Activated naive CD8-positive, alpha-beta T cell treated with anti-CD3 and anti-CD28 coated beads, Interleukin-2, amount 10 ng/mL, durations not matched to agents 7 days and 5 days (primary cell): ENCODE measurements around the gene MAPKAP1. TPM values are rescaled to one million over a fixed set of nuclear protein-coding genes. Genes with fewer than 3 reads are reported as not detected.

ENCODE experiments used
- ATAC-seq: fragments of 150-1000 bp; cut with Tn5 transposase; one replicate; pipeline ENCODE4 v1.10.0; 2021; ENCODE audit warnings: low read depth, moderate library complexity
- POLR2A ChIA-PET: fragments of 350-600 bp; sonication (Branson Sonifier 250); formaldehyde crosslinking; loops from one replicate; lab custom pipeline; 2021; ENCODE audit warnings: antibody characterized with exemption; lab: Charles Lee
- DNase-seq: peaks from one replicate; pipeline ENCODE4 v3.0.0; 2021
- H3K27ac Mint-ChIP-seq: one replicate; pipeline ENCODE4 v1.8.0; 2022; ENCODE audit warnings: mild to moderate bottlenecking, mixed read lengths
- H3K27me3 Mint-ChIP-seq: one replicate; pipeline ENCODE4 v1.8.0; 2022; ENCODE audit warnings: mild to moderate bottlenecking, moderate library complexity, mixed read lengths
- H3K36me3 Mint-ChIP-seq: one replicate; pipeline ENCODE4 v1.8.0; 2021; ENCODE audit warnings: mild to moderate bottlenecking, mixed read lengths
- H3K4me1 Mint-ChIP-seq: one replicate; pipeline ENCODE4 v1.8.0; 2021; ENCODE audit warnings: mixed read lengths
- H3K4me3 Mint-ChIP-seq: one replicate; pipeline ENCODE4 v1.8.0; 2022; ENCODE audit warnings: mild to moderate bottlenecking, moderate library complexity, mixed read lengths
- H3K9me3 Mint-ChIP-seq: one replicate; pipeline ENCODE4 v1.8.0; 2021; ENCODE audit warnings: mixed read lengths
- total RNA-seq, 2 experiments: library from RNA; stranded (reverse); gene quantifications; one replicate each; pipeline ENCODE4 v1.2.3, GENCODE V29; 2021

MAPKAP1 gene
- total RNA-seq, 2 experiments from 2014 or later = 48.2 to 51.5 TPM

DNA sequence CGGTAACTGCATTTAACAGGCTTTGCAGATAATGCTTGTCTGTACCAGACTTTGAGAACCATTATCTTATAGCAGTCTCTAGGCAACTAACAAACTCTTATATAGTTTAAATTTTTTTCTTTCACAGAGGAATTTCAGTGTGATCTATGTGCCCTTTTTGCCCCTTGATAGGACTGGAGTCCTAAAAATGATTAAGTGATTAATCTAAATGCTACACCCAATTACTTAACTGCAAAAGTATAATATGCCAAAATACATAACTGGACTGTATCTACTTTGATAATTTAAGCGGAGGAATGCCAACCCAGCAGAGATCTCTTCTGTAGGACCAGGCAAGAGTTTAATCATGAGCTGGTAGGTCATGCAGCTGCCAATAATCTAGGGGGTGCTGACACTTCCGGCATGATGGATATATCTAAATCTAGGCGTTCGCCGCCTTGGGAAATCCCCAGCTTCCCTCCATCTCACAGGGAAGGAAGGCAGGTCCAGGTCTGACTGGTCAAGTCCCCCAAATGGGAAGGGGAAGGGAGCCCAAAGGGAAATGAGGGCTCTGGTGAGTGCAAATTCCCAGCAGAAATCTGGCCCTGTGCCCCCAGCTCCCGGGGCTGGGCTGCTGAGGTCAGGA, 239.8 kb downstream of the MAPKAP1 start:
- Mint-ChIP-seq H3K27ac (no peak overlapping the region), H3K27me3 (no peaks in the 10 kb centered on the region), H3K4me3 (no peak overlapping the region), H3K36me3 (peaks cover 2% of the 10 kb centered on the region), H3K4me1 (peaks cover 2% of the 10 kb centered on the region), H3K9me3 (no peaks in the 10 kb centered on the region)
- POLR2A ChIA-PET = no interaction called here
- DNase-seq = no peak
- ATAC-seq = no peak

- H3K4me3 Mint-ChIP-seq = no peak overlapping the region
- ATAC-seq (no peak), DNase-seq (no peak)
- no peak overlapping the region for H3K27ac Mint-ChIP-seq
- no peaks in the 10 kb centered on the region for H3K9me3 Mint-ChIP-seq
- H3K36me3 Mint-ChIP-seq = peaks cover 3% of the 10 kb centered on the region
- peaks cover 2% of the 10 kb centered on the region for H3K4me1 Mint-ChIP-seq
- POLR2A ChIA-PET = no interaction called here
- no peaks in the 10 kb centered on the region for H3K27me3 Mint-ChIP-seq
Measured at GRCh38 chr9:125466411-125466810, 240.6 kb downstream of the MAPKAP1 start.

- POLR2A ChIA-PET = no interaction called here
Measured at GRCh38 chr9:125464591-125465385, 242.2 kb downstream of the MAPKAP1 start.

DNA sequence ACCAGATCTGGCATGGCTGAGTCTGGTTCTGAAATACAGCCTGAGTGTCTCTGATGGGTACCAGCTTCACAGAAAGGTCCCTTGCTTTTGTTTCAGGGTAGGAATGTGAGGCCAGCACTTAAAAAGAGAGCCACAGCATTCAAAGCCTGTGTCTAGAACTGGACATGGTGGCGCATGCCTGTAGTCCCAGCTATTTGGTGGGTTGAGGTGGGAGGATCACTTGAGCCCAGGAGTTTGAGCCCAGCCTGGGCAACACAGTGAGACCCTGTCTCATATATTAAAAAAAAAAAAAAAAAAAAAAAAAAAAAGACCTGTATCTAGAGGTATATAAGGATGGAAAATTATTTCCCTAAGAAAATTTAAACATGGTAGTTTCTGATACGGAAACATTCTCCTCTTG, 243.1 kb downstream of the MAPKAP1 start:
- Mint-ChIP-seq H3K27ac (no peak overlapping the region), H3K9me3 (no peaks in the 10 kb centered on the region), H3K27me3 (no peaks in the 10 kb centered on the region), H3K4me1 (peaks cover 2% of the 10 kb centered on the region), H3K4me3 (no peak overlapping the region), H3K36me3 (peaks cover 8% of the 10 kb centered on the region)
- no peak for ATAC-seq
- POLR2A ChIA-PET = no interaction called here
- no peak for DNase-seq

More at GRCh38 chr9:125464591-125465385, 242.2 kb downstream of the MAPKAP1 start:
- ATAC-seq = no peak
- Mint-ChIP-seq H3K4me1 (peaks cover 2% of the 10 kb centered on the region), H3K36me3 (peaks cover 8% of the 10 kb centered on the region), H3K9me3 (no peaks in the 10 kb centered on the region), H3K4me3 (no peak overlapping the region), H3K27me3 (no peaks in the 10 kb centered on the region), H3K27ac (no peak overlapping the region)
- DNase-seq = no peak

- DNase-seq = no peak
- H3K27ac Mint-ChIP-seq = no peak overlapping the region
- POLR2A ChIA-PET = no interaction called here
- ATAC-seq = no peak
- peaks cover 2% of the 10 kb centered on the region for H3K4me1 Mint-ChIP-seq
- peaks cover 14% of the 10 kb centered on the region for H3K36me3 Mint-ChIP-seq
- no peaks in the 10 kb centered on the region for H3K27me3 Mint-ChIP-seq
- H3K4me3 Mint-ChIP-seq = no peak overlapping the region
- peaks cover under 1% of the 10 kb centered on the region for H3K9me3 Mint-ChIP-seq
Measured at GRCh38 chr9:125462861-125463291, 244.1 kb downstream of the MAPKAP1 start.

- Mint-ChIP-seq H3K4me3 (no peak overlapping the region), H3K27me3 (no peaks in the 10 kb centered on the region)
Measured at GRCh38 chr9:125461636-125462190, 245.3 kb downstream of the MAPKAP1 start.

GRCh38 chr9:125460883-125461635, 245.9 kb downstream of the MAPKAP1 start:
- DNase-seq (no peak), ATAC-seq (no peak)
- Mint-ChIP-seq H3K9me3 (peaks cover 12% of the 10 kb centered on the region), H3K4me1 (peaks cover 2% of the 10 kb centered on the region), H3K27me3 (no peaks in the 10 kb centered on the region), H3K27ac (no peak overlapping the region), H3K36me3 (peaks cover 29% of the 10 kb centered on the region), H3K4me3 (no peak overlapping the region)
- POLR2A ChIA-PET = no interaction called here

More at GRCh38 chr9:125461636-125462190, 245.3 kb downstream of the MAPKAP1 start:
- Mint-ChIP-seq H3K27ac (no peak overlapping the region), H3K4me1 (peaks cover 2% of the 10 kb centered on the region), H3K9me3 (peaks cover 6% of the 10 kb centered on the region), H3K36me3 (peaks cover 22% of the 10 kb centered on the region)
- DNase-seq (no peak), ATAC-seq (no peak)
- POLR2A ChIA-PET = no interaction called here

DNA sequence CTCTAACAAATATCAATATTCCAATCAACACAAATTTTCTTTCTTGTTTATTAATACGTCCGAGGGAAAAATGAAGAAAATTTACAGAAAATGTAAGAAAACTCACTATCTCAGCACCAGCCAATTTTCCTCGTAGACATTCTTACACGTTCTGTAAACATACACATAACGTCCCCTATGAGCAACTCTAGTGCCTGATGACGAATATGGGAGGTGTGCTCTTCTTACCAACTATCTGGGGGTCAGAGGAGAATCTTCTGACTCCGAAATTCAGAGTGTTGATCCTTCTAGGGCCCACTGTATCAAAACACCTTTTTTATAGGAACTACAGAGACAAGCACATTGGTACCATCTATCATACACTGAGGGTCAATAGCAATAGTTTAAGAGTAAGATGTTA, 246.7 kb downstream of the MAPKAP1 start:
- no peak for DNase-seq
- Mint-ChIP-seq H3K27me3 (no peaks in the 10 kb centered on the region), H3K36me3 (peaks cover 35% of the 10 kb centered on the region), H3K27ac (no peak overlapping the region), H3K9me3 (peaks cover 12% of the 10 kb centered on the region), H3K4me3 (no peak overlapping the region), H3K4me1 (peaks cover 2% of the 10 kb centered on the region)
- POLR2A ChIA-PET = no interaction called here
- no peak for ATAC-seq

DNA sequence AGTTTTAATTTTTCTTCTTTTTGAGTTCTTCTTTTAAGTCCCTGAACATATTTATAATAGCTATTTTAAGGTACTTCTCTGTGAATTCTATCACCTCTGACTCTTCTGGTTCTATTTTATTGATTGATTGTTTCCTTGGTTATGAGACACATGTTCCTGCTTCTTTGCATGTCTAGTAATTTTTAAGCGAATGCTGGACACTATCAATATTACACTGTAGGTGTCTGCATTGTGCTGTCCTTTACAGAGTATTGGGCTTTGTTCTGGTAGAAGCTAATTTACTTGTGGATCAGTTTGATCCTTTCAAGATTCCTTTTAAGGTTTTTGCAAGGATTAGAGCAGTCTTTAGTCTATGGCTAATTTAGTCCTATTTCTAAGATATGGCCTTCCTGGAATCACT, 249.7 kb downstream of the MAPKAP1 start:
- ATAC-seq (no peak), DNase-seq (no peak)
- Mint-ChIP-seq H3K27me3 (no peaks in the 10 kb centered on the region), H3K9me3 (peaks cover 12% of the 10 kb centered on the region), H3K27ac (no peak overlapping the region), H3K36me3 (peaks cover 35% of the 10 kb centered on the region), H3K4me3 (no peak overlapping the region), H3K4me1 (no peaks in the 10 kb centered on the region)
- POLR2A ChIA-PET = interaction anchor here (0.6 kb wide), 1 partner anchor 15 kb away, joined by 3 read pairs; no protein-coding TSS in a partner anchor

- H3K9me3 Mint-ChIP-seq = peaks cover 12% of the 10 kb centered on the region
Measured at GRCh38 chr9:125455876-125456275, 251.1 kb downstream of the MAPKAP1 start.

GRCh38 chr9:125455132-125455531, 251.9 kb downstream of the MAPKAP1 start:
- Mint-ChIP-seq H3K36me3 (peaks cover 38% of the 10 kb centered on the region), H3K27me3 (no peaks in the 10 kb centered on the region), H3K27ac (no peak overlapping the region), H3K4me3 (no peak overlapping the region), H3K9me3 (peaks cover 12% of the 10 kb centered on the region), H3K4me1 (no peaks in the 10 kb centered on the region)
- POLR2A ChIA-PET = no interaction called here
- DNase-seq (no peak), ATAC-seq (no peak)

More at GRCh38 chr9:125455876-125456275, 251.1 kb downstream of the MAPKAP1 start:
- Mint-ChIP-seq H3K27ac (no peak overlapping the region), H3K4me3 (no peak overlapping the region), H3K4me1 (no peaks in the 10 kb centered on the region), H3K27me3 (no peaks in the 10 kb centered on the region), H3K36me3 (peaks cover 42% of the 10 kb centered on the region)
- DNase-seq (no peak), ATAC-seq (no peak)
- POLR2A ChIA-PET = no interaction called here

DNA sequence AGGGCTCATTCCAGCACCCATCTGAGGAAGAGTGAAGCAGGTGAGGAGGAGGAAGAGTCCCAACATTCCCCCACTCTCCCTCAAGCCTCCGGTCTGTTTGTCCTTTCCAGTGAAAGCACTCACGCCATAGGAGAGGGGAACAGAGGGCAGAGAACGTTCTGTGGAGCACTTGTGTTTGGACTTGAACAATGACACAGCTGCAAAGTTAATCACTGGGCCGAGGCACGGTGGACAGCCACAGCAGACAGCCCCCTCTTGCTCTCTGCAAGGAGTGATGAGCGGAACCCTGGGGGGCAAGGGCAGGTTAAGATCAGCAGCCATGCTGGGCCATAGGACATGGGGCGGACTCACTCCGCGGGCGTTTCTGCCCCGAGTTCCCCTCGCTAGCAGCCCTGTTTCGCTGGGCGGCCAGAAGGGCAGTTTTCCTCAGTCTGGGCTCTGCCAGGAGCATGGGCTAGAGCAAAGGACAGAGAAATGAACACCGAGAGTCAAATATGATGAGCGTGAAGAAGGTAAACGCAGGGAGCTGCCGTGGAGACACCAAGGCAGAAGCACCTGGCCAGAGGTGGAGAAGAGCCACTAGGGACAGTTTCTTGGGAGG, 259.7 kb downstream of the MAPKAP1 start:
- no peak overlapping the region for H3K27ac Mint-ChIP-seq

More for the DNA sequence above, 259.7 kb downstream of the MAPKAP1 start:
- ATAC-seq (no peak), DNase-seq (no peak)
- no peak overlapping the region for H3K4me3 Mint-ChIP-seq
- H3K36me3 Mint-ChIP-seq = peaks cover 7% of the 10 kb centered on the region
- peaks cover 2% of the 10 kb centered on the region for H3K4me1 Mint-ChIP-seq
- no peaks in the 10 kb centered on the region for H3K27me3 Mint-ChIP-seq
- H3K9me3 Mint-ChIP-seq = no peaks in the 10 kb centered on the region
- POLR2A ChIA-PET = no interaction called here
